GM23338 (cell line): Measurements from ENCODE around the gene EIF4E. TPM values are rescaled to one million over a fixed set of nuclear protein-coding genes. Genes with fewer than 3 reads are reported as not detected.

ENCODE experiments used
- ATAC-seq: fragments of 200-7000 bp; cut with Tn5 transposase; 3 replicates; pipeline ENCODE4 v1.9.1; 2020
- DNase-seq: peaks from one replicate; pipeline ENCODE4 v3.0.0-alpha.2; 2015; ENCODE audit warnings: low spot score
- H2AFZ ChIP-seq: fragments of 200-600 bp; sonication (generic); 2 replicates; pipeline ENCODE4 v1.8.0; 2016; ENCODE audit warnings: antibody characterized with exemption, mild to moderate bottlenecking, moderate library complexity
- H3F3A ChIP-seq: fragments of 200-600 bp; sonication (generic); replicated peaks from 2 replicates; pipeline ENCODE4 v1.8.0; 2017; ENCODE audit warnings: antibody characterized with exemption, mixed run types, low read depth
- H3K27ac ChIP-seq: fragments of 200-600 bp; sonication (generic); 2 replicates; pipeline ENCODE4 v1.6.1; 2016; ENCODE audit warnings: low read depth
- H3K27me3 ChIP-seq: fragments of 200-600 bp; sonication (generic); 2 replicates; pipeline ENCODE4 v1.8.0; 2016; ENCODE audit warnings: mild to moderate bottlenecking, mixed run types, moderate library complexity; ENCODE audit not compliant: insufficient read depth
- H3K36me3 ChIP-seq: fragments of 200-600 bp; sonication (generic); 2 replicates; pipeline ENCODE4 v1.8.0; 2016; ENCODE audit warnings: mild to moderate bottlenecking; ENCODE audit not compliant: insufficient read depth
- H3K4me1 ChIP-seq: fragments of 200-600 bp; sonication (generic); 2 replicates; pipeline ENCODE4 v1.8.0; 2016; ENCODE audit warnings: mild to moderate bottlenecking, moderate library complexity; ENCODE audit not compliant: insufficient read depth
- H3K4me2 ChIP-seq: fragments of 200-600 bp; sonication (generic); 2 replicates; pipeline ENCODE4 v1.7.1; 2017; ENCODE audit warnings: mixed run types
- H3K4me3 ChIP-seq: fragments of 200-600 bp; sonication (generic); 2 replicates; pipeline ENCODE4 v1.6.1; 2016; ENCODE audit warnings: mixed run types
- H3K79me2 ChIP-seq: fragments of 200-600 bp; sonication (generic); replicated peaks from 2 replicates; pipeline ENCODE4 v1.8.0; 2017; ENCODE audit warnings: mild to moderate bottlenecking; ENCODE audit not compliant: insufficient read depth
- H3K9me2 ChIP-seq: fragments of 200-600 bp; sonication (generic); 2 replicates; pipeline ENCODE4 v1.8.0; 2017; ENCODE audit not compliant: insufficient read depth
- H4K20me1 ChIP-seq: fragments of 200-600 bp; sonication (generic); replicated peaks from 2 replicates; pipeline ENCODE4 v1.8.0; 2017; ENCODE audit warnings: mild to moderate bottlenecking; ENCODE audit not compliant: insufficient read depth
- H3K27ac Mint-ChIP-seq: 2 replicates; pipeline ENCODE4 v1.8.0; 2020; ENCODE audit warnings: inconsistent platforms, mild to moderate bottlenecking, moderate library complexity, mixed read lengths
- H3K27me3 Mint-ChIP-seq: 3 replicates; pipeline ENCODE4 v1.8.0; 2022; ENCODE audit warnings: low read depth, mild to moderate bottlenecking, moderate library complexity, mixed read lengths, inconsistent platforms; ENCODE audit not compliant: insufficient read depth, poor library complexity
- H3K36me3 Mint-ChIP-seq: 3 replicates; pipeline ENCODE4 v1.8.0; 2021; ENCODE audit warnings: low read depth, mild to moderate bottlenecking, inconsistent platforms, moderate library complexity, mixed read lengths
- H3K4me1 Mint-ChIP-seq: 3 replicates; pipeline ENCODE4 v1.8.0; 2020; ENCODE audit warnings: mild to moderate bottlenecking, inconsistent platforms, mixed read lengths
- H3K4me3 Mint-ChIP-seq: 3 replicates; pipeline ENCODE4 v1.8.0; 2021; ENCODE audit warnings: moderate library complexity, mild to moderate bottlenecking, inconsistent platforms, mixed read lengths
- H3K9me3 Mint-ChIP-seq: 3 replicates; pipeline ENCODE4 v1.8.0; 2020; ENCODE audit warnings: moderate library complexity, mild to moderate bottlenecking, inconsistent platforms, mixed read lengths
- CREB1 ChIP-seq: fragments of 250-450 bp; sonication (Bioruptor Pico); IDR thresholded peaks from 2 replicates; pipeline ENCODE4 v1.5.0; 2020; ENCODE audit warnings: low read depth, mild to moderate bottlenecking, moderate library complexity
- STAT1 ChIP-seq: IDR thresholded peaks from one replicate; pipeline ENCODE4 v1.6.1; 2016; ENCODE audit warnings: antibody characterized with exemption; ENCODE audit not compliant: unreplicated experiment
- ZNF331 ChIP-seq: fragments of 250-450 bp; sonication (Bioruptor Pico); IDR thresholded peaks from 2 replicates; pipeline ENCODE4 v1.5.0; 2020; ENCODE audit warnings: low read depth, mild to moderate bottlenecking, moderate library complexity
- polyA plus RNA-seq: library from polyadenylated mRNA; unstranded; fragments of >200 nt; fragmentation: Nextera tagmentation; extraction: Ambion mirVana; gene quantifications from 2 replicates; pipeline ENCODE4 v1.2.1, GENCODE V29; 2016
- total RNA-seq: library from RNA; depleted of rRNA; stranded (reverse); fragments of >200 nt; shearing (Covaris generic); gene quantifications from 2 replicates; pipeline ENCODE4 v1.2.3, GENCODE V29; 2014
- TF ChIP-seq, protein P1 (sequence below): fragments of 250-450 bp; sonication (Bioruptor Pico); IDR thresholded peaks from 2 replicates; pipeline ENCODE4 v1.5.0; 2020; ENCODE audit warnings: mild to moderate bottlenecking, moderate library complexity
- TF ChIP-seq, protein P2 (sequence below): IDR thresholded peaks from one replicate; pipeline ENCODE4 v1.6.1; 2018; ENCODE audit warnings: antibody characterized with exemption; ENCODE audit not compliant: unreplicated experiment

EIF4E gene
- total and polyA plus RNA-seq, 2 experiments from 2014 or later: 113 to 351 TPM

DNA sequence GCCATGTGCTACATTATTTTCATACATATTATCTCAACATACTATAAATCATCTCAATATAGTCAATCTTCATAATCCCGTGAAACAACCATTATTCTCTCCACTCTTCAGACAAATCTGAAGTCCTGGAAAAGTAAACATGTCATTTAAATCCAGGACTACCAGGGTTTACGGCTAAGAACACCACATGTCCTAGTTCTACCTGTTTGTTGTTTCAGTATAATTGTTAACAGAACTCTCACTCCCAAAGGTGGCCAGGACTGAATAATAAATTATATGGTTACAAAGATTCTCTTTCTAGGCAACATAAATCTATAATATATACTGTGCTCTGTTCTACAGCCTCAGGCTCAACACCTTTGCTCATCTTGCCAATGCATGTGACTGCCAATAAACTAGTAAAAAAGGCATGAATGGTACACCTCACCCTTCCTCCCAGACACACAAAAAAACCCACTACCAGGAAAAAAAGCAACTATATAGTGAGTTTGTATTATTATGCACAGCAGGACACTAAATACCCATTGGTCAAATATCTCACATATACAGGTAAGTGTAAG, 20.1 kb downstream of the EIF4E start (continued):
- TF ChIP-seq, protein P1, sequence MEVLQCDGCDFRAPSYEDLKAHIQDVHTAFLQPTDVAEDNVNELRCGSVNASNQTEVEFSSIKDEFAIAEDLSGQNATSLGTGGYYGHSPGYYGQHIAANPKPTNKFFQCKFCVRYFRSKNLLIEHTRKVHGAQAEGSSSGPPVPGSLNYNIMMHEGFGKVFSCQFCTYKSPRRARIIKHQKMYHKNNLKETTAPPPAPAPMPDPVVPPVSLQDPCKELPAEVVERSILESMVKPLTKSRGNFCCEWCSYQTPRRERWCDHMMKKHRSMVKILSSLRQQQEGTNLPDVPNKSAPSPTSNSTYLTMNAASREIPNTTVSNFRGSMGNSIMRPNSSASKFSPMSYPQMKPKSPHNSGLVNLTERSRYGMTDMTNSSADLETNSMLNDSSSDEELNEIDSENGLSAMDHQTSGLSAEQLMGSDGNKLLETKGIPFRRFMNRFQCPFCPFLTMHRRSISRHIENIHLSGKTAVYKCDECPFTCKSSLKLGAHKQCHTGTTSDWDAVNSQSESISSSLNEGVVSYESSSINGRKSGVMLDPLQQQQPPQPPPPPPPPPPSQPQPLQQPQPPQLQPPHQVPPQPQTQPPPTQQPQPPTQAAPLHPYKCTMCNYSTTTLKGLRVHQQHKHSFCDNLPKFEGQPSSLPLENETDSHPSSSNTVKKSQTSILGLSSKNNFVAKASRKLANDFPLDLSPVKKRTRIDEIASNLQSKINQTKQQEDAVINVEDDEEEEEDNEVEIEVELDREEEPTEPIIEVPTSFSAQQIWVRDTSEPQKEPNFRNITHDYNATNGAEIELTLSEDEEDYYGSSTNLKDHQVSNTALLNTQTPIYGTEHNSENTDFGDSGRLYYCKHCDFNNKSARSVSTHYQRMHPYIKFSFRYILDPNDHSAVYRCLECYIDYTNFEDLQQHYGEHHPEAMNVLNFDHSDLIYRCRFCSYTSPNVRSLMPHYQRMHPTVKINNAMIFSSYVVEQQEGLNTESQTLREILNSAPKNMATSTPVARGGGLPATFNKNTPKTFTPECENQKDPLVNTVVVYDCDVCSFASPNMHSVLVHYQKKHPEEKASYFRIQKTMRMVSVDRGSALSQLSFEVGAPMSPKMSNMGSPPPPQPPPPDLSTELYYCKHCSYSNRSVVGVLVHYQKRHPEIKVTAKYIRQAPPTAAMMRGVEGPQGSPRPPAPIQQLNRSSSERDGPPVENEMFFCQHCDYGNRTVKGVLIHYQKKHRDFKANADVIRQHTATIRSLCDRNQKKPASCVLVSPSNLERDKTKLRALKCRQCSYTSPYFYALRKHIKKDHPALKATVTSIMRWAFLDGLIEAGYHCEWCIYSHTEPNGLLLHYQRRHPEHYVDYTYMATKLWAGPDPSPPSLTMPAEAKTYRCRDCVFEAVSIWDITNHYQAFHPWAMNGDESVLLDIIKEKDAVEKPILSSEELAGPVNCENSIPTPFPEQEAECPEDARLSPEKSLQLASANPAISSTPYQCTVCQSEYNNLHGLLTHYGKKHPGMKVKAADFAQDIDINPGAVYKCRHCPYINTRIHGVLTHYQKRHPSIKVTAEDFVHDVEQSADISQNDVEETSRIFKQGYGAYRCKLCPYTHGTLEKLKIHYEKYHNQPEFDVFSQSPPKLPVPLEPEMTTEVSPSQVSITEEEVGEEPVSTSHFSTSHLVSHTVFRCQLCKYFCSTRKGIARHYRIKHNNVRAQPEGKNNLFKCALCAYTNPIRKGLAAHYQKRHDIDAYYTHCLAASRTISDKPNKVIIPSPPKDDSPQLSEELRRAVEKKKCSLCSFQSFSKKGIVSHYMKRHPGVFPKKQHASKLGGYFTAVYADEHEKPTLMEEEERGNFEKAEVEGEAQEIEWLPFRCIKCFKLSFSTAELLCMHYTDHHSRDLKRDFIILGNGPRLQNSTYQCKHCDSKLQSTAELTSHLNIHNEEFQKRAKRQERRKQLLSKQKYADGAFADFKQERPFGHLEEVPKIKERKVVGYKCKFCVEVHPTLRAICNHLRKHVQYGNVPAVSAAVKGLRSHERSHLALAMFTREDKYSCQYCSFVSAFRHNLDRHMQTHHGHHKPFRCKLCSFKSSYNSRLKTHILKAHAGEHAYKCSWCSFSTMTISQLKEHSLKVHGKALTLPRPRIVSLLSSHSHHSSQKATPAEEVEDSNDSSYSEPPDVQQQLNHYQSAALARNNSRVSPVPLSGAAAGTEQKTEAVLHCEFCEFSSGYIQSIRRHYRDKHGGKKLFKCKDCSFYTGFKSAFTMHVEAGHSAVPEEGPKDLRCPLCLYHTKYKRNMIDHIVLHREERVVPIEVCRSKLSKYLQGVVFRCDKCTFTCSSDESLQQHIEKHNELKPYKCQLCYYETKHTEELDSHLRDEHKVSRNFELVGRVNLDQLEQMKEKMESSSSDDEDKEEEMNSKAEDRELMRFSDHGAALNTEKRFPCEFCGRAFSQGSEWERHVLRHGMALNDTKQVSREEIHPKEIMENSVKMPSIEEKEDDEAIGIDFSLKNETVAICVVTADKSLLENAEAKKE (CRISPR knock-in tag): no peak
- TF ChIP-seq STAT1: no peak

DNA sequence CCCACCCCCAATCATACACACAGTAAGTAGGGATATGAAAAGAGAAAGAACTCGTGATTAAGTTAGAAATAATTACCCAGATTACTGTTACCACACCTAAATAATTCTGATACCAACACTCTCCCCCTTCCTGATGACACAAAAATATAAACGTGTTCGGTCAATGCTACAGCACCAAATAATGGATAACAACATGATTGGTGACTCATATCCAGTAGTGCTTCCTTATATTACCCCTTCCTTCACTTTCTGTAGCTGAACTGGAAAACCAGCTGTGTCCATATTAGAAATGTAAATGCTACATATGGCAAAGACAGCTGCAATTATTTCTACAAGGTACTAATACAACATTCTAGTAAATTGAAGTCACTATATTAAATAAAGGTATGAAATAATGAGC, 20.8 kb downstream of the EIF4E start:
- peaks cover 83% of the 10 kb centered on the region for H4K20me1 ChIP-seq
- H3K4me3 Mint-ChIP-seq: no peak overlapping the region
- H3K27me3 Mint-ChIP-seq: peaks cover 1% of the 10 kb centered on the region
- DNase-seq (no peak), ATAC-seq (no peak)
- H3K36me3 ChIP-seq: no peaks in the 10 kb centered on the region
- peaks cover 100% of the 10 kb centered on the region for H3K79me2 ChIP-seq
- no peak overlapping the region for H3K27ac ChIP-seq
- no peak overlapping the region for H2AFZ ChIP-seq
- H3K9me2 ChIP-seq: no peaks in the 10 kb centered on the region
- H3K36me3 Mint-ChIP-seq: no peaks in the 10 kb centered on the region; the same call in 2 of the 3 replicates
- no peak overlapping the region for H3K27ac Mint-ChIP-seq
- H3K4me2 ChIP-seq: no peak overlapping the region
- H3K4me1 Mint-ChIP-seq: peaks cover 50% of the 10 kb centered on the region
- H3K27me3 ChIP-seq: no peaks in the 10 kb centered on the region
- H3K9me3 Mint-ChIP-seq: no peaks in the 10 kb centered on the region
- peaks cover 45% of the 10 kb centered on the region for H3K4me1 ChIP-seq
- H3F3A ChIP-seq: no peaks in the 10 kb centered on the region
- H3K4me3 ChIP-seq: no peak overlapping the region
- TF ChIP-seq ZNF331 (no peak), STAT1 (no peak), CREB1 (no peak)
- TF ChIP-seq, protein P1 (CRISPR knock-in tag): no peak
- TF ChIP-seq, protein P2, sequence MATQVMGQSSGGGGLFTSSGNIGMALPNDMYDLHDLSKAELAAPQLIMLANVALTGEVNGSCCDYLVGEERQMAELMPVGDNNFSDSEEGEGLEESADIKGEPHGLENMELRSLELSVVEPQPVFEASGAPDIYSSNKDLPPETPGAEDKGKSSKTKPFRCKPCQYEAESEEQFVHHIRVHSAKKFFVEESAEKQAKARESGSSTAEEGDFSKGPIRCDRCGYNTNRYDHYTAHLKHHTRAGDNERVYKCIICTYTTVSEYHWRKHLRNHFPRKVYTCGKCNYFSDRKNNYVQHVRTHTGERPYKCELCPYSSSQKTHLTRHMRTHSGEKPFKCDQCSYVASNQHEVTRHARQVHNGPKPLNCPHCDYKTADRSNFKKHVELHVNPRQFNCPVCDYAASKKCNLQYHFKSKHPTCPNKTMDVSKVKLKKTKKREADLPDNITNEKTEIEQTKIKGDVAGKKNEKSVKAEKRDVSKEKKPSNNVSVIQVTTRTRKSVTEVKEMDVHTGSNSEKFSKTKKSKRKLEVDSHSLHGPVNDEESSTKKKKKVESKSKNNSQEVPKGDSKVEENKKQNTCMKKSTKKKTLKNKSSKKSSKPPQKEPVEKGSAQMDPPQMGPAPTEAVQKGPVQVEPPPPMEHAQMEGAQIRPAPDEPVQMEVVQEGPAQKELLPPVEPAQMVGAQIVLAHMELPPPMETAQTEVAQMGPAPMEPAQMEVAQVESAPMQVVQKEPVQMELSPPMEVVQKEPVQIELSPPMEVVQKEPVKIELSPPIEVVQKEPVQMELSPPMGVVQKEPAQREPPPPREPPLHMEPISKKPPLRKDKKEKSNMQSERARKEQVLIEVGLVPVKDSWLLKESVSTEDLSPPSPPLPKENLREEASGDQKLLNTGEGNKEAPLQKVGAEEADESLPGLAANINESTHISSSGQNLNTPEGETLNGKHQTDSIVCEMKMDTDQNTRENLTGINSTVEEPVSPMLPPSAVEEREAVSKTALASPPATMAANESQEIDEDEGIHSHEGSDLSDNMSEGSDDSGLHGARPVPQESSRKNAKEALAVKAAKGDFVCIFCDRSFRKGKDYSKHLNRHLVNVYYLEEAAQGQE: no peak
